Measurements from ENCODE around the gene ARHGAP31.

- TF ChIP-seq, protein P1, sequence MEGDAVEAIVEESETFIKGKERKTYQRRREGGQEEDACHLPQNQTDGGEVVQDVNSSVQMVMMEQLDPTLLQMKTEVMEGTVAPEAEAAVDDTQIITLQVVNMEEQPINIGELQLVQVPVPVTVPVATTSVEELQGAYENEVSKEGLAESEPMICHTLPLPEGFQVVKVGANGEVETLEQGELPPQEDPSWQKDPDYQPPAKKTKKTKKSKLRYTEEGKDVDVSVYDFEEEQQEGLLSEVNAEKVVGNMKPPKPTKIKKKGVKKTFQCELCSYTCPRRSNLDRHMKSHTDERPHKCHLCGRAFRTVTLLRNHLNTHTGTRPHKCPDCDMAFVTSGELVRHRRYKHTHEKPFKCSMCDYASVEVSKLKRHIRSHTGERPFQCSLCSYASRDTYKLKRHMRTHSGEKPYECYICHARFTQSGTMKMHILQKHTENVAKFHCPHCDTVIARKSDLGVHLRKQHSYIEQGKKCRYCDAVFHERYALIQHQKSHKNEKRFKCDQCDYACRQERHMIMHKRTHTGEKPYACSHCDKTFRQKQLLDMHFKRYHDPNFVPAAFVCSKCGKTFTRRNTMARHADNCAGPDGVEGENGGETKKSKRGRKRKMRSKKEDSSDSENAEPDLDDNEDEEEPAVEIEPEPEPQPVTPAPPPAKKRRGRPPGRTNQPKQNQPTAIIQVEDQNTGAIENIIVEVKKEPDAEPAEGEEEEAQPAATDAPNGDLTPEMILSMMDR (IDR thresholded peaks at IDR 0.05), result no peak
- TF ChIP-seq SMAD4 (CRISPR knock-in tag; IDR thresholded peaks at IDR 0.05) (no peak), ZBTB21 (CRISPR knock-in tag; IDR thresholded peaks at IDR 0.05; ENCODE audit: borderline replicate concordance) (no peak), ZNF263 (CRISPR knock-in tag; IDR thresholded peaks at IDR 0.05; ENCODE audit: low read depth) (no peak), USF2 (CRISPR knock-in tag; IDR thresholded peaks at IDR 0.05) (no peak; the same call in 1 of the 2 replicates)
- TF ChIP-seq, protein P2, sequence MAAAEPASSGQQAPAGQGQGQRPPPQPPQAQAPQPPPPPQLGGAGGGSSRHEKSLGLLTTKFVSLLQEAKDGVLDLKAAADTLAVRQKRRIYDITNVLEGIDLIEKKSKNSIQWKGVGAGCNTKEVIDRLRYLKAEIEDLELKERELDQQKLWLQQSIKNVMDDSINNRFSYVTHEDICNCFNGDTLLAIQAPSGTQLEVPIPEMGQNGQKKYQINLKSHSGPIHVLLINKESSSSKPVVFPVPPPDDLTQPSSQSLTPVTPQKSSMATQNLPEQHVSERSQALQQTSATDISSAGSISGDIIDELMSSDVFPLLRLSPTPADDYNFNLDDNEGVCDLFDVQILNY (CRISPR knock-in tag; IDR thresholded peaks at IDR 0.05), result peak; percentile 71; the same call in 1 of the 2 replicates
- TF ChIP-seq, protein P3, sequence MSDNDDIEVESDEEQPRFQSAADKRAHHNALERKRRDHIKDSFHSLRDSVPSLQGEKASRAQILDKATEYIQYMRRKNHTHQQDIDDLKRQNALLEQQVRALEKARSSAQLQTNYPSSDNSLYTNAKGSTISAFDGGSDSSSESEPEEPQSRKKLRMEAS (CRISPR knock-in tag; IDR thresholded peaks at IDR 0.05), result peak; percentile 59; the same call in 1 of the 2 replicates
- TF ChIP-seq, protein P4, sequence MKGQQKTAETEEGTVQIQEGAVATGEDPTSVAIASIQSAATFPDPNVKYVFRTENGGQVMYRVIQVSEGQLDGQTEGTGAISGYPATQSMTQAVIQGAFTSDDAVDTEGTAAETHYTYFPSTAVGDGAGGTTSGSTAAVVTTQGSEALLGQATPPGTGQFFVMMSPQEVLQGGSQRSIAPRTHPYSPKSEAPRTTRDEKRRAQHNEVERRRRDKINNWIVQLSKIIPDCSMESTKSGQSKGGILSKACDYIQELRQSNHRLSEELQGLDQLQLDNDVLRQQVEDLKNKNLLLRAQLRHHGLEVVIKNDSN (CRISPR knock-in tag; IDR thresholded peaks at IDR 0.05), result no peak
Measured at GRCh38 chr3:119322835-119323722, 28.9 kb downstream of the ARHGAP31 start.

Measured in WTC11 (cell line).